MM.1S (cell line): ENCODE results near the gene GPR183.
"Not testable (repeated sequence)": the region's sequence is repeated elsewhere in the genome, so short reads cannot be mapped to it uniquely, and the experiment has no call there.

Experiments used
- CTCF ChIP-seq: fragments of 300-600 bp; sonication (generic); IDR thresholded peaks from 2 replicates; pipeline ENCODE4 v1.5.1; 2016; ENCODE audit warnings: antibody characterized with exemption, low read length, mixed read lengths
- EZH2 ChIP-seq: fragments of 300-600 bp; sonication (generic); optimal IDR thresholded peaks from 2 replicates; pipeline ENCODE3; 2017; ENCODE audit warnings: low read depth, mild to moderate bottlenecking, antibody characterized with exemption, low read length, mixed read lengths

- TF ChIP-seq CTCF, EZH2: not testable (repeated sequence)
Measured at GRCh38 chr13:99249606-99250005, 57.6 kb downstream of the GPR183 start.
